Activated CD8-positive, alpha-beta T cell treated with anti-CD3 and anti-CD28 coated beads for 36 hours (primary cell): ENCODE results near the gene OR4D11. TPM values are rescaled to one million over a fixed set of nuclear protein-coding genes. Genes with fewer than 3 reads are reported as not detected.

ENCODE experiments used
- ATAC-seq: fragments of 200-7000 bp; cut with Tn5 transposase; one replicate; pipeline ENCODE4 v1.10.0; 2021; ENCODE audit warnings: mild to moderate bottlenecking, moderate library complexity
- CTCF ChIA-PET: fragments of 350-600 bp; sonication (Branson Sonifier 250); formaldehyde crosslinking; loops from one replicate; lab custom pipeline; 2021; ENCODE audit warnings: antibody characterized with exemption; lab: Charles Lee
- POLR2A ChIA-PET: fragments of 350-600 bp; sonication (Branson Sonifier 250); formaldehyde crosslinking; loops from one replicate; lab custom pipeline; 2021; ENCODE audit warnings: antibody characterized with exemption; lab: Charles Lee
- DNase-seq: peaks from one replicate; pipeline ENCODE4 v3.0.0-alpha.2; 2020
- H3K27ac Mint-ChIP-seq: one replicate; pipeline ENCODE4 v1.8.0; 2021; ENCODE audit warnings: mild to moderate bottlenecking, mixed read lengths
- H3K27me3 Mint-ChIP-seq: one replicate; pipeline ENCODE4 v1.8.0; 2021; ENCODE audit warnings: mixed read lengths
- H3K36me3 Mint-ChIP-seq: one replicate; pipeline ENCODE4 v1.8.0; 2021; ENCODE audit warnings: low read depth, mixed read lengths
- H3K4me1 Mint-ChIP-seq: one replicate; pipeline ENCODE4 v1.8.0; 2021; ENCODE audit warnings: low read depth, mixed read lengths
- H3K4me3 Mint-ChIP-seq: one replicate; pipeline ENCODE4 v1.8.0; 2021; ENCODE audit warnings: mild to moderate bottlenecking, moderate library complexity, mixed read lengths
- H3K9me3 Mint-ChIP-seq: one replicate; pipeline ENCODE4 v1.8.0; 2021; ENCODE audit warnings: mixed read lengths
- intact Hi-C: fragments of 100-400 bp; cut with micrococcal nuclease; formaldehyde crosslinking; loops from one replicate; pipeline ENCODE4 v1.10.0; 2022
- total RNA-seq, 2 experiments: library from RNA; stranded (reverse); gene quantifications; one replicate each; pipeline ENCODE4 v1.2.3, GENCODE V29; 2021
- TF ChIP-seq, protein P1 (sequence below): fragments of 200-600 bp; IDR thresholded peaks from one replicate; pipeline ENCODE4 v1.8.0; 2022; ENCODE audit warnings: antibody characterized with exemption, mild to moderate bottlenecking

The OR4D11 gene
- total RNA-seq, 2 experiments from 2014 or later = not detected

DNA sequence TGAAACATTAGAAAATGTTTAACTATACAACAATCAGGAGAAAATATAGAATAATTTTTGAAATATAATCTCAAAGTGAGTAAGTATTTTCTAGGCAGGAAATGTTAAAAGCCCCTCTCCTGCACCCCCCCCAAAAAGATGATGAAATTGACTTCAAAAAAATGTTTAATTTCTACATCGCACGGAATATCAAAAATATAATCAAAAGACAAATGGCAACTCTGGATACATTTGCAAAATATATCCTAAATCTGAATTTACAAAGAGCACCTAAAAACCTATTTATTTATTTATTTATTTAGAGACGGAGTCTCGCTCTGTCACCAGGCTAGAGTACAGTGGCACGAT lies 44.9 kb downstream of the OR4D11 start:
- ChIA-PET POLR2A (interaction anchor here (1.0 kb wide), 1 partner anchor 11 kb away, joined by 6 read pairs; no protein-coding TSS in a partner anchor), CTCF (interaction anchor here (3.5 kb wide), 1 partner anchor 10 kb away, joined by 26 read pairs; no protein-coding TSS in a partner anchor)
- H3K4me3 Mint-ChIP-seq = no peak overlapping the region
- H3K9me3 Mint-ChIP-seq = no peaks in the 10 kb centered on the region
- H3K27ac Mint-ChIP-seq = no peak overlapping the region
- TF ChIP-seq, protein P1, sequence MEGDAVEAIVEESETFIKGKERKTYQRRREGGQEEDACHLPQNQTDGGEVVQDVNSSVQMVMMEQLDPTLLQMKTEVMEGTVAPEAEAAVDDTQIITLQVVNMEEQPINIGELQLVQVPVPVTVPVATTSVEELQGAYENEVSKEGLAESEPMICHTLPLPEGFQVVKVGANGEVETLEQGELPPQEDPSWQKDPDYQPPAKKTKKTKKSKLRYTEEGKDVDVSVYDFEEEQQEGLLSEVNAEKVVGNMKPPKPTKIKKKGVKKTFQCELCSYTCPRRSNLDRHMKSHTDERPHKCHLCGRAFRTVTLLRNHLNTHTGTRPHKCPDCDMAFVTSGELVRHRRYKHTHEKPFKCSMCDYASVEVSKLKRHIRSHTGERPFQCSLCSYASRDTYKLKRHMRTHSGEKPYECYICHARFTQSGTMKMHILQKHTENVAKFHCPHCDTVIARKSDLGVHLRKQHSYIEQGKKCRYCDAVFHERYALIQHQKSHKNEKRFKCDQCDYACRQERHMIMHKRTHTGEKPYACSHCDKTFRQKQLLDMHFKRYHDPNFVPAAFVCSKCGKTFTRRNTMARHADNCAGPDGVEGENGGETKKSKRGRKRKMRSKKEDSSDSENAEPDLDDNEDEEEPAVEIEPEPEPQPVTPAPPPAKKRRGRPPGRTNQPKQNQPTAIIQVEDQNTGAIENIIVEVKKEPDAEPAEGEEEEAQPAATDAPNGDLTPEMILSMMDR = no peak
- intact Hi-C loops = loop anchor here (10.0 kb wide), 1 partner anchor 257 kb away; no protein-coding TSS in a partner anchor
- H3K27me3 Mint-ChIP-seq = peaks cover 5% of the 10 kb centered on the region
- H3K36me3 Mint-ChIP-seq = peaks cover 1% of the 10 kb centered on the region
- no peak for DNase-seq
- peaks cover 25% of the 10 kb centered on the region for H3K4me1 Mint-ChIP-seq
- ATAC-seq = no peak

DNA sequence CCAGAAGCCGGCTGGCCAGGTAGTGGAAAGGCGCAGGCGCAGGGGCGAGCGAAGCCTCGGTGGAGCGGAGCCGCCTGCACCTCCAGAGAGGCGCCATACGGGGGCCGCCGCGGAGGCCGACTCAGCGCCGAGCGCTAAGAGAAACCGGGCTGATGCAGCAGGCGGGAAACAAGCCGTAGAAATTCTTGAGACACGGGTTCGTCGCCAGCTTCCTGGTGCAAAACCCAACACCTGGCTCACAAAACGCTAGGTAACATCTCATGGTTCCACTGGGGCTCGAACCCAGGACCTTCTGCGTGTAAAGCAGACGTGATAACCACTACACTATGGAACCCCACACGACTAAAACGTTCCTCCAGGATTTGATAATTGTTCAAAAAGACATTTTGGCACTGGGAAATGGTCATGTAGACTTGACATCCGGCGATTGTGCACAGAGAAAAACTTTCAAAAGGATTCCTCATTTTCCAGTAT lies 47.0 kb downstream of the OR4D11 start:
- ChIA-PET POLR2A (interaction anchor here (1.0 to 3.3 kb wide), 4 partner anchors 9 to 118 kb away, joined by 4 to 29 read pairs (median 4); partner anchors contain the start of gene PATL1), CTCF (interaction anchor here (1.2 to 3.5 kb wide), 5 partner anchors 8 to 259 kb away, joined by 3 to 26 read pairs (median 5); partner anchors contain the start of gene PATL1)
- peak; percentile 96 for DNase-seq
- H3K27ac Mint-ChIP-seq = peak overlapping the region; percentile 96
- peaks cover 27% of the 10 kb centered on the region for H3K4me1 Mint-ChIP-seq
- intact Hi-C loops = loop anchor here (2.0 kb wide), 1 partner anchor 118 kb away; the partner anchor contains the start of gene PATL1
- TF ChIP-seq, protein P1 = peak; percentile 63
- H3K36me3 Mint-ChIP-seq = peaks cover 1% of the 10 kb centered on the region
- peaks cover 5% of the 10 kb centered on the region for H3K27me3 Mint-ChIP-seq
- no peaks in the 10 kb centered on the region for H3K9me3 Mint-ChIP-seq
- peak; percentile 92 for ATAC-seq
- peak overlapping the region; percentile 89 for H3K4me3 Mint-ChIP-seq

DNA sequence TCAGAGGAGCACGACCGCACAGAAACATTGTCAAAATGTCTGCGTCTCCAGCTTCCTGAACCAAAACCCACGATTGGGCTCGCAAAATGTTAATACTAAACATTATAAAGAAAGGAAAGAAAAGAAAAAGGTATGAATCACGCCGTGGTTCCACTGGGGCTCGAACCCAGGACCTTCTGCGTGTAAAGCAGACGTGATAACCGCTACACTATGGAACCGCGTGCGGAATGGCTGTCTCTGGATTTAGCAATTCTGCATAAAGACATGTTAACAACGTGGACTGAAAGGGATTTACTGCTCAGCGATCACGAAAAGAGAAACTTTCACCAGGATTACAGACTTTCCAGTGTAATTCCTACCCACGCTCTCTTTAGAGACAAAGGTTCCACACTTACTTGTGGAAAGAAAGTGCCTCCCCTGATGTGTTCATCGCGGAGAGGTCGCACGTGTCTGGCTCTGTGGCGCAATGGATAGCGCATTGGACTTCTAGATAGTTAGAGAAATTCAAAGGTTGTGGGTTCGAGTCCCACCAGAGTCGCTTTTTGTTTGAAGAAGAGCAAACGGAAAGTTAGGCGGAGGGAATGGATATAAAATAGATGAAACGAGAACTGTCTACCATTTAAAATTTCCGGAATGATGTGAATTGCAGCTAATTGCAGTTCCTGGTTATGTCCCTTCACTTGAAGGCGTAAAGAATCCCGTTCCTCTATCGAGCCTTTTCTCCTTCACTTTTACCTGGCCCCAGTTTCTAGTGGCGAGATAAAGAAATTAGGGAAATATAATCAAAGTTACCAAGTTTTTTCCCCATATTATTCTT lies 47.7 kb downstream of the OR4D11 start:
- H3K9me3 Mint-ChIP-seq = no peaks in the 10 kb centered on the region
- DNase-seq (peak; percentile 92), ATAC-seq (peak; percentile 48)
- TF ChIP-seq, protein P1 = no peak
- peak overlapping the region; percentile 89 for H3K4me3 Mint-ChIP-seq
- CTCF ChIA-PET = interaction anchor here (1.2 to 3.5 kb wide), 6 partner anchors 8 to 259 kb away, joined by 3 to 26 read pairs (median 5); partner anchors contain the start of gene PATL1
- peaks cover 1% of the 10 kb centered on the region for H3K36me3 Mint-ChIP-seq
- peaks cover 34% of the 10 kb centered on the region for H3K4me1 Mint-ChIP-seq
- intact Hi-C loops = loop anchor here (2.0 kb wide), 1 partner anchor 118 kb away; the partner anchor contains the start of gene PATL1
- peak overlapping the region; percentile 96 for H3K27ac Mint-ChIP-seq
- POLR2A ChIA-PET = interaction anchor here (1.0 to 3.3 kb wide), 4 partner anchors 9 to 118 kb away, joined by 4 to 29 read pairs (median 4); partner anchors contain the start of gene PATL1
- H3K27me3 Mint-ChIP-seq = peaks cover 5% of the 10 kb centered on the region

DNA sequence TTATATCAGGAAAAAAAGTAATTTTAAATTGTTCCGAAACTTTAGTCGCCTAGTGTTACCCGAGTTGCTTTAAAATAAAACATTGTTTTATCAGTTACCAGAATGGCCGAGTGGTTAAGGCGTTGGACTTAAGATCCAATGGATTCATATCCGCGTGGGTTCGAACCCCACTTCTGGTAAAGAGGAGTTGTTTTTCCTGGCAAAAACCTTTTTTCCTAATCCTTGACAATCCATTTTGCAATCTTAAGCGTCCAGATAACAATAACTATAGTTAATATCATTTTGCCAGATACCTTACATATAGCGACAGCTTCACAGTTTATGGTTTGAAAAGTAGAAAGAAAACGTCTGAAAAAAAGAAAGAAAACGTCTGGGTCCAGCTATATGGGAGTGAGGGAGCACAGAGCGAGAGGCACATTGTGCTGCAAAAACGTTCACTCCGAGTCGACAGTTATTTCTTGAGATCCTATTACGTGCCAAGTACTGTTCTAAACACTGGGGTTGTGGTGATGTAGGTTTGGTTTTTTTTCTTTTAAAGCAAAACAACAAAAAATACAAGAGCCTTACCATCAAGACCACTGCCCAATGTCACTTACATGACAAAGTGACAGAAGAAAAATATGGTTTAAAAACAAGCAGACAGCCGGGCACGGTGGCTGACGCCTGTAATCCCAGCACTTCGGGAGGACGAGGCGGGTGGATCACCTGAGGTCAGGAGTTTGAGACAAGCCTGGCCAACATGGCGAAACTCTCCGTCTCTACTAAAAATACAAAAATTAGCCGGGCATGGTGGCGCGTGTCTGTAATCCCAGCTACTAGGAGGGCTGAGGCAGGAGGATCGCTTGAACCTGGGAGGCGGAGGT lies 48.5 kb downstream of the OR4D11 start:
- Mint-ChIP-seq H3K27ac (peak overlapping the region; percentile 96), H3K4me3 (peak overlapping the region; percentile 89), H3K36me3 (peaks cover 1% of the 10 kb centered on the region), H3K4me1 (peaks cover 39% of the 10 kb centered on the region), H3K27me3 (peaks cover 5% of the 10 kb centered on the region), H3K9me3 (no peaks in the 10 kb centered on the region)
- ChIA-PET POLR2A (interaction anchor here (3.3 kb wide), 1 partner anchor 8 kb away, joined by 29 read pairs; no protein-coding TSS in a partner anchor), CTCF (interaction anchor here (1.2 to 3.5 kb wide), 2 partner anchors 9 to 14 kb away, joined by 7 to 26 read pairs; no protein-coding TSS in a partner anchor)
- DNase-seq (peak; percentile 51), ATAC-seq (no peak)
- intact Hi-C loops = loop anchor here (2.0 kb wide), 1 partner anchor 117 kb away; the partner anchor contains the start of gene PATL1
- TF ChIP-seq, protein P1 = no peak
